H54 (cell line): ENCODE measurements around the gene ULK3.

Source experiments
- DNase-seq: peaks from one replicate; pipeline ENCODE4 v3.0.0; 2011; ENCODE audit warnings: low spot score, mixed read lengths; ENCODE audit not compliant: insufficient read length
- FAIRE-seq: peaks from 3 replicates; lab custom pipeline; 2011; peaks lifted over from hg19 to GRCh38; lab: Jason Lieb, UNC
- POLR2A ChIP-seq: IDR thresholded peaks from 2 replicates; pipeline ENCODE4 v1.6.1; 2011; ENCODE audit warnings: low read depth, mild to moderate bottlenecking, low read length

The ULK3 gene

DNA sequence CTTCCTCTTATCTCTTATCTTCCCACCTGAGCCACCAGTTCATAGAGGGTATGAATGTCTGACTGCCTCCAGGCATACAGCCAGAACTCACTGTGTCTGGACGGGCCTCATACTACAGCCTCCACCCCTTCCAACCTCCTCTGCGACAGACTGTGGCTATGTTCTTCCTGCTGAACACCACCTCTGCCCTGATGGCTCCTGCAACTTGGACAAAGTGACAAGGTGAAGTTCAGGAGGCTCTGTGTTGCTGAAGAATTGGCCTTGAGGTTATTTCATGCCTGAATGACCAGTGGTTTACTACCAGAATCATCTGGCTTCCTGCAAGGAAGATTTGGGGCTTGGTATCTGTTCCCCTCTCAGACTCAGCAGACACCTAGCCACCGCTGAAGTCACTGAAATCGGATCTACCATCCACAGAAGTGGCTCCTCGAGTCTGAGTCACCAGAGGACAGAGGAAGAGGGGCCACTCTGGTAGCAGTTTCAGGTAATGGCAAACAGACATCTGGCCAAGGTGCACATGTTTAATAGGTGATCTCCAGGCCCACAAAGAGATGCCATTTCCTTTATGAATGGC is 14.2 kb upstream of the ULK3 start:
- TF ChIP-seq POLR2A: no peak
- FAIRE-seq (no peak), DNase-seq (no peak)

DNA sequence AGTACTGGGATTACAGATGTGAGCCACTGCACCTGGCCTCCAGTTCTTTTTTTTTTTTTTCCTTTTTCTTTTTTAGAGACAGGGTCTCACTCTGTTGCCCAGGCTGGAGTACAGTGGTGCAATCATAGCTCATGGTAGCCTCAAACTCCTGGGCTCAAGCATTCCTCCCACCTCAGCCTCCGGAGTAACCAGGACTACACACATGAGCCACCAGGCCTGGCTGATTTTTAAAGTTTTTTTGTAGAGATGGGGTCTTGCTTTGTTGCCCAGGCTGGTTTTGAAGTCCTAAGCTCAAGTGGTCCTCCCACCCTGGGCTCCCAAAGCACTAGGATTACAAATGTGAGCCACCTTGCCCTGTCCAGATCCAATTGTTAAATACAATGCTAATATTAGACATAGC is 13.6 kb upstream of the ULK3 start:
- FAIRE-seq (no peak), DNase-seq (no peak)
- no peak for TF ChIP-seq POLR2A

DNA sequence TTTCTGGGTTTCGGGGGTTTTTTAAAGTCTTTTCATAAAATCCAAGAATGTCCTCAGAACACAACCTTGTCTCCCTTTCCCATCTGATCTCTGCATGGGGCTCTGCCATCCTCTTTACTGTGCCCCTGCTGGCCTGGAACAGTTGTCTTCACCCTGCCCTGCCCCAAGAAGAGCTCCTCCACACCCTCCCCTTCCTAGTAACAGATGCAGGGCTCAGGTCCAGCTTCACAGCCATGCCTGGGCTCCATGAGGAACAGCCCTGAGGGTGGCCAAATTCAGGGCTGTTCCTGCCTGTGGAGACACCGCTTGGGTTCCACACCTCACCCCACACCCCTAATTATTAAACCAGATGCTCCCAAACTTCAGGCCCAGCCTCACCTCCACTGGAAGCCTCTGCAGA is 12.9 kb upstream of the ULK3 start:
- no peak for DNase-seq
- no peak for TF ChIP-seq POLR2A
- FAIRE-seq: no peak

DNA sequence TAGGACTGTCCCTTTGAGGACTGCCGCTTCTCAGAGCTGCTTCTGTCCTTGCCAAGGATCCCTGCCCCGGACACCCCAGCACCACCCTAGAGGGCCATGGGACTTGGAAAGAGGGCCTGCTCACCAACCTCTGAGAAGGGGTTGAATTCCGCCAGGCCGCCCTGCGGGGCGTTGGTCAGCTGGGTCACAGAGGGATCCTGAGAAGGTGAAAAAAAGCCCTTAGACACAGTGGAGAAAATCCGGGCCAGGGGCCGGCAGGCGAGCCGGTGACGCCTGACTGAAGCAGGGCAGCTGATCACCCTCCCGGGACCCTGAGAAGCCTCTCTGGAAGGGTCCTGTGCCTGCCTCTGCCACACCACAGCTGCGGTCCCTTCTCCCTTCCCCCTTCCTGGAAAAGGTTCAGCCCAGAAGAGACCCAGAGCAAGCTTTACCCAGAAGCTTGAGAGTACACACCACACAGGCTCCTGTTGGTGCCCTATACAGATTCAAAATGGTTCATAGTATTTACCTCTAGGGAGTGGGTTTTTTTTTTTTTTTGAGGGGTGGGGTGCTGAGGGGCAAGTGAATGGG is 11.6 kb upstream of the ULK3 start:
- TF ChIP-seq POLR2A: no peak
- FAIRE-seq: no peak

DNA sequence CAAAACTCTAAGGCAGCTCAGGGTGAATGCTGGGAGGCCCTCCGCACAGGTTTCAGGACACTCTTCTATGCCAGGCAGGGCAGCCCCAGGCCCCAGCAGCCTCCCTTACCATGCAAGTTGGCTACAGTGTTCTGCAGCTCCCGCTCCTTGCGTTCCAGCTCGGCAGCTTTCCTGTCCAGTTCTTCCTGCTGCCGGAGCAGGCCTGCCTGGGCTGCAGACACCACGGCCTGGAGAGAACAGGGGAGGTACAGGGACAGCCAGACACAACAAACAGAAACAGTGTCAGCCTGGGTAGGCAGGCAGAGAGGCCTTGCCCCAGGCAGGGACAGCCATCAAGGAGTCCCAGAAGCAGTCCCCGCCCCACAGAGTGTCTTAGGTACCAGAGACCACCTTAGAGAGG is 9.0 kb upstream of the ULK3 start:
- no peak for FAIRE-seq
- no peak for DNase-seq
- TF ChIP-seq POLR2A: no peak

More for the DNA sequence above, 11.6 kb upstream of the ULK3 start:
- DNase-seq: no peak

DNA sequence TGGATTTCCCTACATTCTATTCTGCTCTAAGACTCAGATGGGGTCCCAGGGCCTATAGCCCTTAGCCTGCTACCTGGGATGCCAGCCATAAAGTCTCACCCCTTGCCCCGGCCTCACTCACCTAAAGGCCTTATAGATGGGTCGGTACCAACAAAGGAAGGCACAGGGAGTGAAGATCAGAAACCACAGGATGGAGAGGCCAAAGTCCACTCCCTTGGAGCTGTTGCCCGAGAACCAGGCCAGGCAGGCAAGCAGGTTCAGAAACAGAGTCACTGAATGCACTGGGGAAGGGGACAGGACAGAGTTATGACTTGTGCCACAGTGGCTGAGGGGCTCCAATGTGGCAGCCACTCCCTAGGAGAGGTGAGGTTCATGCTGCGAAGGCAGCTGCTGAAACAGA is 7.4 kb upstream of the ULK3 start:
- FAIRE-seq (no peak), DNase-seq (no peak)
- TF ChIP-seq POLR2A: no peak

DNA sequence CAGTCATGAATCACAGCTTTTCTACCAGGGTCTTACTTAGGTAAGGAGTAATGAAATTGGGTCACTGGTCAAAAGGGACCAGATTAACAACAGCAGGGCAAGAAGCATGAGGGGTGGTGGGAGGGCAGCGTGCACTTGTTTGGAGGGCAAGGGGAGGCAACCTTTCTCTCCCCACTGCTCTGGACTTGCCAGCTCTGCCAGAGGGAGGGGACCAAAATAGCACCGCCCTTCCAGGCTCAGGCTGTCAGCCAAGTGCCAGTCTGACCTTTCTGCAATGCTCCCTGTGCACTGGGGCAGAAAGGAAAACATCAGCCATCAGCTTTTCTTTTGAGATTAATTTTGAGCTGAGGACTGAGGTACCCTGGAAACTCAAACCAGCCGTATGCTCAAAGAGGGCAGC is 4.5 kb upstream of the ULK3 start:
- no peak for TF ChIP-seq POLR2A
- no peak for DNase-seq
- FAIRE-seq: no peak

DNA sequence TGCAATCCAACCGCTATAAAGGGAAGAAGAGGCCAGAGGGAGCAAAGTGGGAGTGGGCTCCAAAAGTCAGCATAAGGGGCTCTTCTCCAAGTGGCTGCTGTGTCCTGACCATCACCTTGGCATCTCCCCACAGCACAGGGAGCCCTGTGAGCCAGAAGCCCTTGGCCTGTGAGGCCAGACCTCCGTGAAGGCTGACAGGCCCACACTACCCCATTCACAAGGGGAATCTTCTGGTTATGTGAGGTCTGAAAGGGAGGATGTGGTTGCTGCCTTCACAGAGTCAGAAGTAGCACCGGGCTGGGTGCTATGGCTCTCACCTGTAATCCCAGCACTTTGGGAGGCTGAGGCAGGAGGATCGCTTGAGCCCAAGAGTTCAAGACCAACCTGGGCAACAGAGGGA is 2.6 kb upstream of the ULK3 start:
- TF ChIP-seq POLR2A: no peak
- FAIRE-seq: no peak

DNA sequence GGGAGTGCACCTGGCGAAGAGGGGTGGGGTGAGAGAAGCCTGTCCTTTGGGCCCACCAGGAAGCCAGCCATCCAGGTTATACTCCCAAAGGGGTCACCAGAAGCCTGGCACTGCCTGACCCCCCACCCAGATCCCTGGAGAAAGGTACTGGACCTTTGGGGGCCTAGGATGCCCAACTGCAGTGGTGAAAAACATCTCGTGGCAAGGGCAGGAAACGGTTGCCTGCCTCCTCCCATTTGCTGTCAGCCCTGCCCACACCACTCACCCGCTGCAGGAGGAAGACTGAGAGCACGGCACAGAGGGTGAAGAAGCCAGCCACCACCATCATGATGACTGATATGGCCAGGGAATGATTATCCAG is 2.2 kb upstream of the ULK3 start:
- no peak for TF ChIP-seq POLR2A
- no peak for DNase-seq
- FAIRE-seq: no peak

More for the DNA sequence above, 2.6 kb upstream of the ULK3 start:
- DNase-seq: no peak

DNA sequence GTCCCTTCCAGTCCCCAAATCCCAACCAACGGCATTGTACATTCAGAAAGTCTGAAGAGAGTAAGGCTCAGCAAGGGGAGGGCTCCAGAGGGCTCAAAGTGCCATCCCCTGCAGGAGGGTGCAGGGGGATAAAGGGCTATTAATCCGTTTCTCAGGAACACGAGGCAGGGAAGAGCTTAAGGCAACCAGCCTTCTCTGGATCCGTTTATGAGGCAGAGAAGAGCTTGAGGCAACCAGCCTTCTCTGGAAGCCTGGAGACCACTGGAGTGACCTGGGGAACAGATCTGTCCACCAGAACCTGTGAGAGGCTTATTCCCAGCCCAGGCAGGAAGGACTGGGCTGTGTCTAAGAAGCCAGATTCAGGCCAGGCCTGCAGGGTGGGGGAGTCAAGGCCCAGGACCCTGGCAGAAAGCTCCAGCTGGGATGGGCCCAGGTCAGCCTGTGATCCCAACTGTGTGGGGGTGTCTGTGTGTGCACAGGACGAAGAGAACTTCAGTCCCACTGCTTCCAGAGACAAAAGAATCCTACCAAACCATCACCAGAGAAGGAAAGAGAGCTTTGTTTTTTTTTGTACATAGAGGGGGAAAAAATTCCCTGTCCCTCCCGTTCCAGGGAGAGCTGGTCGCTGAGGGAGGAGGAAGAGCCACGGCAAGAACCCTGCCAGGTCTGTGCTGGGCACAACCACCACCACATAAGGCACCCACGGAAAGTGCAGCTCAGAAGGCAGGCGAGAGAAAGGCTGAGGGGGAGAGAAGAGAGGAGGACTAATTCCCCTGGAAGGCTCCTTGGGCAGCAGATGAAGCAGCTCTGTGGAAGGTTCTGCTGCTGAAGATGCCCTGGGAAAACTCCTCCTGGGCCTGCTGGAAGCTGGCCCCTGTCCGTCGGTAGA is 1.6 kb upstream of the ULK3 start:
- FAIRE-seq (no peak), DNase-seq (no peak)

DNA sequence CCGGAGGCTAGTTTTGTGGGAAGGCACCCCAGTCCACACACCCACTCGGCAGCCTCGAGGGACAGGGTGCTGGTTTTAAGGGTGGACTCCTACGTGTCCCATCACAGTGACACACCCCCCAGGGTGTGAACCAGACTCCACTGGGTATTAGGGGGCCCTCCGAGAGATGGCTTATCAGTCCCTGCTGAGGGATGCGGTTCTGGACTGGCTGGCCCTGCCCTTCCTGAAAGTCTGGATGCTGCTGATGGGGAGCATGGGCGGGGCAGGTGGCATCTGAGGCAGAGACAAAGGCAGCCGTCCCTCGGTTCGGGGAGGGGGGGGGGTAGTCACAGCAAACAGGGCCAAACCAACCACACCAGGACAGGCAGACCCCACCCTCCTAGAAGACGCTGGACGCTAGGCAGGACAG is 939 bp upstream of the ULK3 start:
- no peak for TF ChIP-seq POLR2A
- DNase-seq: no peak

More for the DNA sequence above, 1.6 kb upstream of the ULK3 start:
- no peak for TF ChIP-seq POLR2A

DNA sequence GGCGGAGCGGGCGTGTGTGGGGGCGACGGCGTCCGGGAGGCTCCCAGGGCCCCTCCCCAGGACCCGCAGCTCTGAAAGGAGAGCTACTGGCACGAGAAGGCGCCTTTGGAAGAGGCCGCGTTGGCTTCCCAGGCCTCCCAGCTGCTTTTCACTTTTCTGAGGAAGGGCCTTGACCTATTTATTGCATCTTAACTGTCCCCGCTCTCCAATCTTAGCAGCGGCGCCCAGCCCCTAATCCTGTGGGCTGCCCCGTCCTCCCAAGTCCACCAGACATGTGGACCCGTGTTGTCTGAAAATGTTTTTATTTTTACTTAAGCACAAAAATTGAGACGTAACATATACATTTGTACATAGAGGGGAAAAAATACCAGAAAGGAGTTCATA is 481 bp upstream of the ULK3 start:
- no peak for FAIRE-seq

More for the DNA sequence above, 939 bp upstream of the ULK3 start:
- FAIRE-seq: no peak

DNA sequence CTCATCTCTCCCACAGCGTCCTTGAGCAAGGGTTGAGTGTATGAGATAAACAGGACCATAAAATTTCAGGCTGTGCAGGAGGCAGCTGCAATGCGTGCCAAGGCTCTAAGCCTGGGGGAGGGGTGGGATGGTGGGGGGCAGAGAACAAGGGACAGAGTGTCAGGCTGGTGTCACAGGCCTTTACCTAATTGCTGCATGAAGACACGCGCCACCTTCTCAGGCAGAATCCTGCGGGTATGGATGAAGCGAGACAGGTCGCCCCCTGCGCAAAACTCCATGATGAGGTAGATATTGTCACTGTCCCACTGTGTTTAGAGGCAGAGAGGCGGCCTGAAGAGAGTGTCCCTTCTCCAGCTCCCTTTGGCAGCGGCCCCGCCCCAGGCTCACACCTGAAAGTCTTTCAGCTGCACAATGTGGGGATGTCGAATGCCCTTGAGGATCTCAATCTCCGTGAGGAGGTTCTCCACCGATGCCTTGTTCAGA is 1.0 kb downstream of the ULK3 start:
- FAIRE-seq (no peak), DNase-seq (no peak)
- no peak for TF ChIP-seq POLR2A

More for the DNA sequence above, 481 bp upstream of the ULK3 start:
- no peak for DNase-seq
- TF ChIP-seq POLR2A: no peak
